ENCODE measurements around the gene KRT8. TPM values are rescaled to one million over a fixed set of nuclear protein-coding genes. Genes with fewer than 3 reads are reported as not detected.

The KRT8 gene
- total RNA-seq, 1 donor from 2014 or later = 18.6 TPM

DNA sequence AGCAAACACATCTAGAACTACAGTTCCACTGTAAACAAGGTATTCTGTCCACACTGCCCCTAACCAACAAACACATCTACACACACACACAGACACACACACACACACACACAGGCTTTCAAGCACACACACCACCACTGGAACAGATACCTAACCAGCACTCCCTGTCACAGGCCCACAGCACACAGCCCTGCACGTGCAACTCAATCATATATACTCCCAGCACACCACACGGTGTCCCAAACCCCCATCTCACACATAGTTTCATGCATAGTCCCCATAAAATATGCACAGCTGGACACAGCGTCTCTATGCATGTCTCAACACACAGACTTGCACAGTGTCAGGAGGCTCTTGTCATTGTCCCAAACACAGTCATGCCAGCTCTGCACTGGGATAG is 27.6 kb downstream of the KRT8 start:
- no peaks in the 10 kb centered on the region for H3K9me3 Mint-ChIP-seq (ENCODE audit: unreplicated experiment)
- no peaks in the 10 kb centered on the region for H3K27me3 Mint-ChIP-seq (ENCODE audit: unreplicated experiment)
- H3K27ac Mint-ChIP-seq (ENCODE audit: unreplicated experiment) = no peak overlapping the region
- TF ChIP-seq, protein P1, sequence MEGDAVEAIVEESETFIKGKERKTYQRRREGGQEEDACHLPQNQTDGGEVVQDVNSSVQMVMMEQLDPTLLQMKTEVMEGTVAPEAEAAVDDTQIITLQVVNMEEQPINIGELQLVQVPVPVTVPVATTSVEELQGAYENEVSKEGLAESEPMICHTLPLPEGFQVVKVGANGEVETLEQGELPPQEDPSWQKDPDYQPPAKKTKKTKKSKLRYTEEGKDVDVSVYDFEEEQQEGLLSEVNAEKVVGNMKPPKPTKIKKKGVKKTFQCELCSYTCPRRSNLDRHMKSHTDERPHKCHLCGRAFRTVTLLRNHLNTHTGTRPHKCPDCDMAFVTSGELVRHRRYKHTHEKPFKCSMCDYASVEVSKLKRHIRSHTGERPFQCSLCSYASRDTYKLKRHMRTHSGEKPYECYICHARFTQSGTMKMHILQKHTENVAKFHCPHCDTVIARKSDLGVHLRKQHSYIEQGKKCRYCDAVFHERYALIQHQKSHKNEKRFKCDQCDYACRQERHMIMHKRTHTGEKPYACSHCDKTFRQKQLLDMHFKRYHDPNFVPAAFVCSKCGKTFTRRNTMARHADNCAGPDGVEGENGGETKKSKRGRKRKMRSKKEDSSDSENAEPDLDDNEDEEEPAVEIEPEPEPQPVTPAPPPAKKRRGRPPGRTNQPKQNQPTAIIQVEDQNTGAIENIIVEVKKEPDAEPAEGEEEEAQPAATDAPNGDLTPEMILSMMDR (IDR thresholded peaks at IDR 0.05) = no peak
- H3K4me3 Mint-ChIP-seq (ENCODE audit: unreplicated experiment) = no peak overlapping the region
- peaks cover 58% of the 10 kb centered on the region for H3K4me1 Mint-ChIP-seq (ENCODE audit: unreplicated experiment)
- H3K36me3 Mint-ChIP-seq (ENCODE audit: unreplicated experiment) = no peaks in the 10 kb centered on the region
- no peak for DNase-seq (ENCODE audit: extremely low spot score, unreplicated experiment)

DNA sequence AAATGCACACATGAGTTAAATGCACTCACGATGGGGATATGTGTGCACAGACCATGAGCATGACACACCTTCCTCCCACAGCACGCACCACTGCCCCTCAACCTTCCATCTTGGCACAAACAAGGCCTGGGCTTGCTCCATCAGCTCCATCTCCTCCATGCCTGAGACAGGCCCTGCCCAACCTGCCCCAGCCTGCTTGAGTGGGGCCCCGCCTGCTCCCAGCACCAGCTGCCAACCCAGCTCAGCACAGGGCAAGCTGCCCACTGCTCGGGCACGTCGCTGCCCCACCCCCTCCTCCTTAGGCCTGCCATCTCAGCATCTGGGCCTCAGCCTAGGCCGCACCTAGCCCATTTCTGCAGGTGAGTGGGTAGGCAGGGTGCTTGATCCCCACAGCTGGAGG is 28.5 kb downstream of the KRT8 start:
- TF ChIP-seq, protein P1 (IDR thresholded peaks at IDR 0.05) = no peak
- H3K9me3 Mint-ChIP-seq (ENCODE audit: unreplicated experiment) = no peaks in the 10 kb centered on the region
- no peak overlapping the region for H3K27ac Mint-ChIP-seq (ENCODE audit: unreplicated experiment)

GRCh38 chr12:52874573-52875435 is 30.1 kb downstream of the KRT8 start:
- TF ChIP-seq, protein P1 (IDR thresholded peaks at IDR 0.05) = no peak
- H3K36me3 Mint-ChIP-seq (ENCODE audit: unreplicated experiment) = no peaks in the 10 kb centered on the region
- DNase-seq (ENCODE audit: extremely low spot score, unreplicated experiment) = no peak
- H3K27me3 Mint-ChIP-seq (ENCODE audit: unreplicated experiment) = no peaks in the 10 kb centered on the region
- peaks cover 75% of the 10 kb centered on the region for H3K4me1 Mint-ChIP-seq (ENCODE audit: unreplicated experiment)
- no peaks in the 10 kb centered on the region for H3K9me3 Mint-ChIP-seq (ENCODE audit: unreplicated experiment)
- peak overlapping the region; percentile 41 for H3K4me3 Mint-ChIP-seq (ENCODE audit: unreplicated experiment)
- H3K27ac Mint-ChIP-seq (ENCODE audit: unreplicated experiment) = peak overlapping the region; percentile 97

More for the DNA sequence above, 28.5 kb downstream of the KRT8 start:
- Mint-ChIP-seq H3K36me3 (ENCODE audit: unreplicated experiment) (no peaks in the 10 kb centered on the region), H3K4me3 (ENCODE audit: unreplicated experiment) (no peak overlapping the region), H3K27me3 (ENCODE audit: unreplicated experiment) (no peaks in the 10 kb centered on the region), H3K4me1 (ENCODE audit: unreplicated experiment) (peaks cover 67% of the 10 kb centered on the region)
- DNase-seq (ENCODE audit: extremely low spot score, unreplicated experiment) = no peak

DNA sequence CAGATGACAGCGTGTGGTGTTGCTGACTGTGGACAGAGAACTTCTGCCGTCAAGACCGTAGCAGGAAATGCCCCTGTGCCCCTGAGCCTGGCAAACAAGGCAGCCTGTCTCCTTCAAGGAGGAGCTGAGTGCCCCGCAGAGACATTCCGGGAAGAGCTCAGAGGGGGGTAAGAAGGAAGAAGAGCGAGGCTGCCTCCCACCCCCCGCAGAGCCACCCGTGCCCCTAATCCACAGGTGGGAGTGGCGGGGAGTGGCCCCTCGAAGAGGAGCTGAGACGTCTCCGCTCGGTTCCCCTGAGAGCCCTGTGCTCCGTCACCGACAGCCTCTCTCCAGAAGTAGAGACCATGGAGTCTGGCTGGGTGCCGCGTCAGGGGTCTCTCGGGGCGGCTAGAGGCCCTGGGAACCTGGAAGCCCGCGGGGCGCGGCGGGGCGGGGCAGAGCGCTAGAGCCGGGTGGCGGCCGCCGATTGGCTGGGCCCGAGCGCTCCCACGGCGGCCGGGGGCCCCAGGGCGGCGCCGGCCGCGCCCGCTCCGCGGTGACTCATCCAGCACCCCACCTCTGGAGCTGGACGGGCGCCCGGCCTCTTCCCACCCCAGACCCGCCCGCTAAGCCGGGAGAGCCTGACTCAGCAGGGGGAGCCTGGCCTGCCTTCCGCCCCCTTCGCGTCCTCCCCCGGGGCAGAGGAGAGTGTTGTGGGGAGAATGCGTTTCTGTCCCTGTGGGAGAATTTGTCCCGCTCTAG is 30.9 kb downstream of the KRT8 start:
- peak overlapping the region; percentile 97 for H3K27ac Mint-ChIP-seq (ENCODE audit: unreplicated experiment)
- H3K4me3 Mint-ChIP-seq (ENCODE audit: unreplicated experiment) = peak overlapping the region; percentile 61
- no peaks in the 10 kb centered on the region for H3K36me3 Mint-ChIP-seq (ENCODE audit: unreplicated experiment)
- H3K27me3 Mint-ChIP-seq (ENCODE audit: unreplicated experiment) = no peaks in the 10 kb centered on the region
- H3K4me1 Mint-ChIP-seq (ENCODE audit: unreplicated experiment) = peaks cover 73% of the 10 kb centered on the region
- no peaks in the 10 kb centered on the region for H3K9me3 Mint-ChIP-seq (ENCODE audit: unreplicated experiment)
- TF ChIP-seq, protein P1 (IDR thresholded peaks at IDR 0.05) = no peak
- peak; percentile 94 for DNase-seq (ENCODE audit: extremely low spot score, unreplicated experiment)

DNA sequence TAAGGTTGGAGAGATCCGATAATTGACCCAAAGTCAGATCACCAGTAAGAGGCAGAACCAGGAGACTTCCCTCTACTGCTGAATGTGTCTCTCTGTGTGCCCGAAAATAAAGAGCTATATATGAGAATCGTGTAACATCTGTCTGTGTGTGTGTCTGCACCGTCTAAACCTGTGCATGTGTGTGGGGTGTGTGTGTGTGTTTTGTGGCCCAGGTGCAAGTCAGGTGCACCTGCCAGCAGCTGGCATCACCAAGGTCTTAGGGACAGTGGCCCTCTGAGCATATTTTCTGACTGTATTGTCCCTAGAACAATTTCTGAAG is 31.4 kb downstream of the KRT8 start:
- peak overlapping the region; percentile 95 for H3K27ac Mint-ChIP-seq (ENCODE audit: unreplicated experiment)
- DNase-seq (ENCODE audit: extremely low spot score, unreplicated experiment) = no peak
- H3K4me3 Mint-ChIP-seq (ENCODE audit: unreplicated experiment) = peak overlapping the region; percentile 61
- peaks cover 69% of the 10 kb centered on the region for H3K4me1 Mint-ChIP-seq (ENCODE audit: unreplicated experiment)
- no peaks in the 10 kb centered on the region for H3K9me3 Mint-ChIP-seq (ENCODE audit: unreplicated experiment)
- H3K36me3 Mint-ChIP-seq (ENCODE audit: unreplicated experiment) = no peaks in the 10 kb centered on the region
- no peaks in the 10 kb centered on the region for H3K27me3 Mint-ChIP-seq (ENCODE audit: unreplicated experiment)
- TF ChIP-seq, protein P1 (IDR thresholded peaks at IDR 0.05) = no peak

Data from osteocyte (in vitro differentiated cells).